ENCODE results near the gene ENTHD1.
"Not testable (repeated sequence)": the region's sequence is repeated elsewhere in the genome, so short reads cannot be mapped to it uniquely, and the experiment has no call there.

The ENTHD1 gene

GRCh38 chr22:39923696-39924095 is 30.1 kb upstream of the ENTHD1 start:
- DNase-seq: no peak

- no peak for DNase-seq
Observed at GRCh38 chr22:39920134-39920743, 26.7 kb upstream of the ENTHD1 start.

DNA sequence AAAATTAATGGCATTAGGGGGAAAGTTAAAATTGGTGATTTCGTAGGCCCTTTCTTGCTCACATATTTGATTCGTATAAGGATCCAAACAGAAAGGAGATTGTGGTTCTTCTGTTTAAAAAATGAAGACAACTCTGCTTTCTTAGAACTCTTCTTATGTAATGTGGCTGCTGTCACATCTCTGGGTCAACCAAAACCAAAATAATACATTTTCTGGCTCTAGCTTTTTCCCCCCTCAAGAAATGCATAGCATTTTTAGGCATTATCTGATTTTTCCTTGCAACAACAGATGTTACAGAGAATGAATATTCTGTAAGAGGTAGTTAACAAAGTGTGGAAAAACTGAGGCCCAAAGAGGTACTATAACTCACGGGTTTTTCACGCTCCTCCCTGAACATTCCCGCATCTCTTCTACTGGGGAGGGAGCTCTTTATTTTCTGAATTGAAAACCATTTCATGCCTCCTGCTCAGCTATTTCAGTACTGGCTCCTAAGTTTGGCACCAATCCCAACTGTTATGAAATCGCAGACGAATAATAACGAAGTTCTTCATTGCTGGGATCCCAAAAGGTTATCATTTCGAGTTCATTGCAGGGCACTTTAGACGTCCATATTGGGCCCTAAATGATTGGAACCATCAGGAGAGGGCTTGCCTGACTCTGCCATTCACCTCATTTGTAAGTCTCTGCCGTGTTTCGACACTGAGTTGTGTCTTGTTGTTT is 24.4 kb upstream of the ENTHD1 start:
- no peak for DNase-seq

GRCh38 chr22:39917197-39917643 is 23.7 kb upstream of the ENTHD1 start:
- DNase-seq: no peak

DNA sequence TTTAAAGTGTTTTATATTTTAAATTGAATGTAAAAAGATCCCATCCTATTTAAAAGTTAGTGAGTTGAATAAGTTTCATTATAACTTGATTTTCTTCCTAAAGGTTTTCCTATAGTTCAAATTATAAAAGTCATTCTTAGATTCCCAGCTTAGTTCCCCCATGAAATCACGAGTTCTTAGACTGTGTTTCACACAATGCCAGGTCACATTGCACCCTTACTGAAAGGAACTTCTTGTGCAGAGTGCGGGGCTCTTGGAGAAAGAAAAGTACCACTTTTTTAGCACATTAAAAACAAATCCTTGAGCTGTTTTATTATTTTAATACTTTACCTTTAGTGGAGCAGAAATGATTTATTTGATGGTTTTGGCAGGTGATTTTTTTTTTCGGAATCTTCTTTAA is 22.9 kb upstream of the ENTHD1 start:
- no peak for DNase-seq

DNA sequence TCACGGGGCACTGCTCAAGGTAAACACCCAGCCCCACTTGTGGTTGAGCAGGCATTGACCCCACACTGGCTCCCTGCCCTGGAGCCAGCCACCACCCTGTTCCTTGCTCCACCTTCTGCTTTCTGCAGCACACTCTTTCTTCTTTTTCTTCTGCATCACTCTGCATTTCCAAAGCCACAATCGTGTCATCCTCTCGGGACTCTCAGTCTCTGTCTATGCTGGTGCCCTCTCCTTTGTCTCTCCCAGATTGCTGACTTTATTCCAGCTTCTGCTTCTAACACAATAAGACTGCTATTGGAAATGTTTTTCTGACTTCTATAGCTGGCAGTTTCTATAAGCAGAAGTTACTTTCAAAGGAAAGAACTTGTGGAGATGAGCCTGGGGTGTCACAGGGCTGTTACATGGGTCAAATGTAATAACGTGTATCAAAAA is 21.8 kb upstream of the ENTHD1 start:
- DNase-seq: no peak

GRCh38 chr22:39914584-39914983 is 21.0 kb upstream of the ENTHD1 start:
- no peak for DNase-seq

DNA sequence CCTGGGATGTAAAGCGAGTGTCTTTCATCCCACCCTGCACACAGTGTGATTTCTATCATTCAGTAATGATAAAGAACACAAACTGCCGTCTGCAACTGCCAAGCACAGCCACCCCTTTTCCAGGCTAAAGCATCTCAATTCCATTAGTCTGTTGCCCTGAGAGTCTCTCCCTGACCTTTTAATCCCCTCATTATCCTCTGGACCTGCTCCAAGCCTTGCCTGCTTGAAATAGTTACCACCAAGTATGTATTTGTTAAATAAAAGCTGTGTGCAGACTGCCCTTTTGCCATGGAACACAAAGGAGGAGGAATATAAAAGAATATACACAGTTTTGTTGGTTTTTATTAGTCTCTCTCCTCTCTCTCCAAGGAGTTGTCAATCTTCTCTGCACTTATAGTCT is 20.3 kb upstream of the ENTHD1 start:
- no peak for DNase-seq

DNA sequence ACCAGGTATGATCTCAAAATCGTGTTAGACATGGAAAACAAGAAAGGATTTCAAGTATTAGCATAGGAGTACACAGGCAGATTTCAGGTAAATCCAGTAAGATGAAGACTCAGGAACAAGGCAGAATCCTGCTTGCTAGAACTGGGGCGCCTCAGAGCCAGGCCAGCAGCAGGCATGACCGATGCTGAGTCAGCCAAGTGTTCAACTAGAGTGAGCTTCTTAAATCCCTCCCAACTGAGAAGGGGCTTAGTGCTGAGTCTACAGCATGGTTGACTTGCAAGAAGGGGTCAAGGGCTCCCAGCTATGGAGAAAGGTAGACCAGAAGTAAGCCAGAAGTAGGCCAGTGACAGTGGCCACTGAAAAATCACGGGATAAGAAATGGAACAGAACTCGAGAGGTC is 19.8 kb upstream of the ENTHD1 start:
- DNase-seq: no peak

- DNase-seq: no peak
Observed at GRCh38 chr22:39910876-39911613, 17.5 kb upstream of the ENTHD1 start.

DNA sequence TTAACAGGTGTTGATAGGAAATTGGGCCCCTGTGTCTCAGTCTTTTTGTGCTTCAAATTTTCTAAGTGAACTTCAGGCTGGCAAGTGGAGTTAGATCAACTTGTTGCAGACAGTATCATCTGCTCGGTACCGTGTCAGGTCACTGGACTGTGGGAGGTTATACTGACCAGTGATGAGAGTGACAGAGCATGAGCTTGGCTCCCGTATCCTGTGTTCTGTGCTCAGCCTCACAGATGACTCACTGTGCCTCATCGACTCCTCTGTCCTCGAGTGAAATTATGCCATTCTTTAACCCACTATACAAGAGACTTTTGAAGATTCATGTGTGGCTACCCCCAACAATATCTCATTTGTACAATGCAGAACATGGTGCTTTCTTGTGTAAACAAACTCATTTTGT is 15.2 kb upstream of the ENTHD1 start:
- DNase-seq: no peak

DNA sequence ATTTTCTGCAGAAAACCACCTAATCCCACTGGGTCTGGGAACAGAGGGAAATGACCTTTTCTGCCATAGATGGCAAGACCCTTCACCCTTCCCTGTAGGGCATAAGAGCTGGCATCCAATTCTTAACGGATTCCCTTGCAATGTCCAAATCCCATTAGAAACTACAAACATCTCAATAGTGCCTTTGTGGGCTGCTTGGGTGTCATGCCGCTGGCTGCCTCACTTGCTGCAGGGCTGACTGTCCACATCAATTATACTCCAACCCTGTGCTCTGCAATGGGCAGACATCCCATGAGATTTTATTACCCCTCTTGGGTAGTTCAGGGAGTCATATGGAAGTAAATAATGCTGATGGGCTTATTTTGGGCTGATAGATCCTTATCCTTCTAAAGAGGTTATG is 14.6 kb upstream of the ENTHD1 start:
- DNase-seq: no peak

DNA sequence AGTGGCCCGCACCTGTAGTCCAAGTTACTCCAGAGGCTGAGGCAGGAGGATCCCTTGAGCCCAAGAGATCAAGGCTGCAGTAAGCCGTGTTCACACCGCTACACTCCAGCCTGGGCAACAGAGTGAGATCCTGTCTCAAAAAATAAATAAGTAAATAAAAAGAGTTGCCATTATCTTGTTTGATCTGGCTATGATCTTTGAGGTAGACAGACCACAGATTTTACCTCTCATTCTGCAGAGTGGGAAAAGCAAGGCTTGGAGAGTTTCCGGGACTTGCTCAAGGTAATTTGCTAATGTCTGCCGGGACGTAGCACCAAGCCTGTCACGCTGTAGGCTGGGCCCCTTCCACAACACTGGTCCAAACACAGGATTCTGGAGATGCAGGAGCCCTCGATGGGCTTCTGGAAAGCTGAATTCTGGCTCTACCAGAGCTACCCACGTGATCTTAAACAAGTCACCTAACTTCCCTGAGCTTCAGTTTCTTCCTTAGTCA is 14.1 kb upstream of the ENTHD1 start:
- no peak for DNase-seq

GRCh38 chr22:39907047-39907446 is 13.5 kb upstream of the ENTHD1 start:
- DNase-seq: no peak

GRCh38 chr22:39906207-39906606 is 12.6 kb upstream of the ENTHD1 start:
- DNase-seq: no peak

DNA sequence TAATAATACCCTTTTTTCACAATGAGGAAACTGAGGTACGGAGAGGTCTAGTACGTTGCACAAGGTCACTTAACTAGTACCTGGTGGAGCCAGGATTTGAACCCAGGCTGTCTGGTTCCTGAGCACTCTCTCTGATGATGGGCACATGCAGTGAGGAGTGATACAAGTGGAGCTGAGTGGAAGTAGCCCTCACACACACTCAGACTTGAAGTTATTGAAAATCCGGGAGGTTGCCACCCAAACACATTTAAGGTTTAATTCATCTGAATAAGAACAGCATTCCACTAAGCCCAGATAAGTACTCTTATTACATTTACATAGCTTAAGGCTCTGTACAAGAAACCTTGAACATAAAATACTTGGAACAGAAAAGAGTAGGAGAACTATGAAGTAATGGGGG is 12.1 kb upstream of the ENTHD1 start:
- no peak for DNase-seq

DNA sequence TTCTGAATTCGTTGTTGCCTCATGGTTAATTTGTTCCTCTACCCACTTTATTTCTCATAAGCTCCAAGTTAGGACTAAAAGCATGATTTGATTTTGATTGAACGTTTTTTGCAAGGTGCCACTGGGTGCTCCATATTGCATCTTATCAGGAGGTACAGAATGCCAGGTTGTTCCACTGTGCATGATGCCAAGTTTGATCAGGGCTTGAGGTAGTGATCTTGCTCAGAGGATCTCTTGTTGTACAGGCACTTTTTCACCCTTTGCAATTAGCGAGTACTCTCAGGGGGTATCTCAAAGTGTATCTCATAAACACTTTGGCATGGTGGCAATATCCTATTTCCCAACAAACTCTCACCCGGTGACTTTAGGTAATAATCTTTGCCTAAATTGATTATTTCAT is 11.3 kb upstream of the ENTHD1 start:
- DNase-seq: no peak

DNA sequence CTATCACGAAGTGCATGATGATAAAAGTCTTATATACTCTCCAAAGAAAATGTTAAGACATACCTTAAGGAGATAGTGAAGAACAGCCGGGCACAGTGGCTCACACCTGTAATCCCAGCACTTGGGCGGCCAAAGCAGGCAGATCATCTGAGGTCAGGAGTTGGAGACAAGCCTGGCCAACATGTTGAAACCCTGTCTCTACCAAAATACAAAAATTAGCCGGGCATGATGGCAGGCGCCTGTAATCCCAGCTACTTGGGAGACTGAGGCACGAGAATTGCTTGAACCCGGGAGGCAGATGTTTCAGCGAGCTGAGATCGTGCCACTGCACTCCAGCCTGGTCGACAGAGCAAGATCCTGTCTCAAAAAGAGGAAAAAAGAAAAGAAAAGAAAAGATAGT is 10.5 kb upstream of the ENTHD1 start:
- DNase-seq: not testable (repeated sequence)

DNA sequence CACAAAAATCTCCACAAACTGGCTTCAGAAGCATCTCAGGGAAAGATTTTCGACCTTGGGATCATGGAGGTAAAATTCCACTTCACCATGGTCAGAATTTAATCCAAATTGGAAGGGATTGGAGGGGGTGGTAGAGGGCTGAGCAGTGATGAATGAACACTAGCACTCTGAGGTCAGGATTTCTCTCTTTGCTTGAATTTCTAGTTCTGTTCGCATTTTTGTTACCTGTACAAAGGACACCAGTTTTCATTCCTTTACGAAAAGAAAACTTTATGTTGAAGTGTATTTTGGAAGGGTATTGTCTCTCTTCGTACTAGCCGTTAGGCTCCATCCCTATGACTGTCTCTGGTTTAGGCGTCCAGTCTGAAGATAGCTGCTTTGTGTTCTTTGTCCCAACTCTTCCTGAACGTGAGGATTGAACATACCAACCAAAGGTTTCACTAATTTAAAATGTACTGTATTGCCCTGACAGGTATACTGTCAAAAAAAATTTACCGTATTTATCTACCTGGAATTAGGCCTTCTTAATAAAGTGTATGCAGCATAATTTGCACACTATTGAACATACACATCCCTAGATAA is 8.1 kb upstream of the ENTHD1 start:
- DNase-seq: no peak

DNA sequence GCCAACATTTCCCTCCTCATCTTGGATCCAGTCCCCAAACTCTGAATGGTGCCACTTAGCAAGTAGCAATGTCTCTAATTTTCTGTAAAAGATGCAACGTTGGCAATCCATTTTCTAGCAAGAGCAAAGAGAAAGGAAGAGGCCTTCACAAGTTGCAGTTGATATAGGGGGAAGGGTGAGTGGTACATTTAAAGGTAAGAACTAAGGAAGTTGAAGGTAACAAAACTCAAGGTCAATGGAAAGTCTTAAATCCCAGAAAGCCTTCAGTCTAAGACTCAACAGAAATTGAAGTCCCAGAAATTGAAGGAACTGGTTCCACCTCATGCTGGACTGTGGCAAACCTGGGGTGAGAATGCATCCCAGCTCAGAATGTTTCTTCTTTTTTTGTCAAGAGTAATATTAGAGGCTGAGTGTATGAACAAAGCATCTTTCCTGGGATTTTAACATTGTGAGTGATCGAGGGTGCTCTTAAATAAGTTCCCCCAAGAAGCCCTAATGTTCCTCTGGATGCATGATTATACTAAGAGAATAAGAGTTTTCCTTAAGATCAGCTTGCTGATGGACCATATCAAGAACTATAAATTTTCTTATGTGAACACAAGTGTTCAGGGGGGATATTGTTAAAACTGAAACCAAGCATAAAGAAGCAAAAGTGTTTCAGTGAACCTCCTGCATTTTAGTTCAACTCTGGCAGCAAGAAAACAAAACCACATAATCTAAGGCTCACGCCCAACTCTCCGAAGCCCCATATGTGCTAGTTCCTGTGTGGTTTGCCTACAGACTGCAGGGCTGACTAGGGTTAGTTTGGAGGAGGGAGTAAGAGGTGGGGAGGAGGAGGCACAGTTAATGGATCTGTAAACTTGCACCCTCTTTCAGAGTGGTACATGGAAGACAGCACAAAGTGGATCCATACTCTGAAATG is 7.0 kb upstream of the ENTHD1 start, which contains the start of gene GRAP2:
Gene GRAP2 (plus strand): TSS at position 779 of the 922 bp plus-strand sequence. CDS start 46,023 bp downstream, outside the sequence.
- DNase-seq: peak; percentile 2

DNA sequence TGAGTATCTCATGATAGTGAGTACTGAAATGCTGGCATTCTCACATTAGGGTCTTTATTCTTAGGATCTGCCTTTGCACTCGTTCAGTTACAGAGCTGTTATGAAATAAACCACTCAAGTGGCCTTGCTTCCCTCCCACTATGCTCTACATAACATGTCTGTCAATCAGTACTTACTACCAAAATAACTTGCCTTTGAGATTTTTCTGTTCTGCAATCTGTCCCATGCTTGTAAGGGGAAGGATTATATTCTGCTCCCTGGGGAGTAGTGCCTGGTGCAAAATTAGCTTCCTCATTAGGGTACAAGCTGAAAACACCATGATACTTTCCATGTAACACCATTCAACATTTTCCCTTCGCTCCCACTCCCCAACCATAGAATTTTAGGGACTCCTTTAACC is 5.4 kb upstream of the ENTHD1 start:
- peak; percentile 35 for DNase-seq

GRCh38 chr22:39897841-39898240 is 4.3 kb upstream of the ENTHD1 start:
- no peak for DNase-seq

All from GF-D8 (cell line).